ENCODE results near the gene SERPINA12. TPM values are rescaled to one million over a fixed set of nuclear protein-coding genes. Genes with fewer than 3 reads are reported as not detected.

SERPINA12 gene
- total and polyA plus RNA-seq, 5 donors from 2014 or later, result not detected

GRCh38 chr14:94439453-94440057, 69.7 kb downstream of the SERPINA12 start:
- Mint-ChIP-seq H3K4me3 (no peak overlapping the region), H3K27ac (no peak overlapping the region), H3K27me3 (peaks cover 4% of the 10 kb centered on the region)

More at GRCh38 chr14:94439453-94440057, 69.7 kb downstream of the SERPINA12 start:
- Mint-ChIP-seq H3K36me3 (no peaks in the 10 kb centered on the region), H3K9me3 (peaks cover 0 to 6% (median 2%) of the 10 kb centered on the region in 7 donors), H3K4me1 (no peaks in the 10 kb centered on the region)
- H3K4me3 ChIP-seq (ENCODE audit: low read depth, low read length), result no peak overlapping the region
- ATAC-seq (ENCODE audit: low read depth in 2 of 2) (no peak), DNase-seq (no peak)
- no peak overlapping the region for H3K27ac ChIP-seq (ENCODE audit: insufficient read depth, low read length, poor library complexity, severe bottlenecking)
- H3K4me1 ChIP-seq (ENCODE audit: control insufficient read depth, insufficient read depth, low read length, poor library complexity, severe bottlenecking), result no peaks in the 10 kb centered on the region
- H3K9me3 ChIP-seq (ENCODE audit: control insufficient read depth in 2 of 2, low read length in 2 of 2), result no peaks in the 10 kb centered on the region
- H3K27me3 ChIP-seq (ENCODE audit: control insufficient read depth, insufficient read depth, low read length), result no peaks in the 10 kb centered on the region
- no peaks in the 10 kb centered on the region for H3K36me3 ChIP-seq (ENCODE audit: control insufficient read depth, insufficient read depth, low read length)

Other genes starting within 250 kb of the SERPINA12 start
- gene SERPINA10, start 216.2 kb downstream of the SERPINA12 start, total RNA-seq, result not detected
- gene SERPINA10, start 216.2 kb downstream of the SERPINA12 start, polyA plus RNA-seq, result not detected
- gene SERPINA6, start 186.1 kb downstream of the SERPINA12 start, total RNA-seq, result not detected
- gene SERPINA6, start 186.1 kb downstream of the SERPINA12 start, polyA plus RNA-seq, result not detected
- not detected for gene SERPINA2, start 142.8 kb downstream of the SERPINA12 start, total RNA-seq
- gene SERPINA2, start 142.8 kb downstream of the SERPINA12 start, polyA plus RNA-seq, result not detected
- not detected for gene SERPINA1, start 120.9 kb downstream of the SERPINA12 start, total RNA-seq
- gene SERPINA1, start 120.9 kb downstream of the SERPINA12 start, polyA plus RNA-seq, result 1 to 10 TPM in 1 of 4 donors, under 1 TPM in 2, not detected in 1; 0.14 to 2.6 (median 0.71) TPM
- not detected for gene SERPINA11, start 56.7 kb downstream of the SERPINA12 start, total RNA-seq
- gene SERPINA11, start 56.7 kb downstream of the SERPINA12 start, polyA plus RNA-seq, result not detected
- not detected for gene SERPINA9, start 33.3 kb downstream of the SERPINA12 start, total RNA-seq
- not detected for gene SERPINA9, start 33.3 kb downstream of the SERPINA12 start, polyA plus RNA-seq
- gene SERPINA4, start 52.0 kb upstream of the SERPINA12 start, total RNA-seq, result not detected
- gene SERPINA4, start 52.0 kb upstream of the SERPINA12 start, polyA plus RNA-seq, result not detected
- gene SERPINA5, start 72.0 kb upstream of the SERPINA12 start, total RNA-seq, result not detected
- gene SERPINA5, start 72.0 kb upstream of the SERPINA12 start, polyA plus RNA-seq, result not detected
- not detected for gene SERPINA3, start 102.9 kb upstream of the SERPINA12 start, total RNA-seq
- gene SERPINA3, start 102.9 kb upstream of the SERPINA12 start, polyA plus RNA-seq, result not detected